Heart left ventricle (tissue), 13 donors: ENCODE results near the gene RGS7.

Experiments used
- CTCF ChIP-seq, 12 donors: fragments of 200-600 bp; sonication (generic) in 4 of 12; IDR thresholded peaks; one replicate each; pipeline versions ENCODE4 v1.5.0 to v1.8.0; 2018 to 2022; ENCODE audit warnings: antibody characterized with exemption in 12 of 12, mild to moderate bottlenecking in 5 of 12
- POLR2A ChIP-seq, 2 donors: fragments of 450-650 bp; IDR thresholded peaks; one replicate each; pipeline ENCODE4 v1.6.1; 2017; ENCODE audit warnings: antibody characterized with exemption in 2 of 2, mild to moderate bottlenecking in 2 of 2, moderate library complexity in 2 of 2
- donor health status: ischemic (EF 13 %, LVEDD 7.1; RV severe dilation, severe dysfunction).
- donor health status: DM: no; HTN: yes; CAD: no.
- donor health status: DM: no; HTN: no; CAD: no.
- donor health status: ischemic (EF 25% LVEDD 6.9; RV normal size, moderate dysfunction).
- donor health status: ischemic (EF 25% LVEDD 5.7; RV mildly dilated, moderate dysfunction).
- donor health status: ischemic (EF 35%, LVEDD 5.7; RV mildly dilated, moderate dysfunction).
- donor health status: nonischemic (EF 11% LVEDD 7.7; RV severe dilation, severe dysfunction).
- donor health status: DM: yes; HTN: yes; CAD: no.
- donor health status: PGD.
- donor health status: ischemic (EF 29% LVEDD 5.4; RV normal size, mild dysfunction).
- donor health status: nonischemic (EF 23%, LVEDD 6.1; RV moderate dilation, normal function).

GRCh38 chr1:241172486-241172885, 184.5 kb downstream of the RGS7 start:
- TF ChIP-seq CTCF (IDR thresholded peaks at IDR 0.05) (no peak), POLR2A (IDR thresholded peaks at IDR 0.05) (no peak)
